LNCAP (cell line): ENCODE results near the gene SAMD7.

Experiments
- TF ChIP-seq, protein P1 (sequence below): fragments of 450-650 bp; IDR thresholded peaks from 2 replicates; pipeline ENCODE4 v1.5.1; 2017; ENCODE audit warnings: mild to moderate bottlenecking

SAMD7 gene

DNA sequence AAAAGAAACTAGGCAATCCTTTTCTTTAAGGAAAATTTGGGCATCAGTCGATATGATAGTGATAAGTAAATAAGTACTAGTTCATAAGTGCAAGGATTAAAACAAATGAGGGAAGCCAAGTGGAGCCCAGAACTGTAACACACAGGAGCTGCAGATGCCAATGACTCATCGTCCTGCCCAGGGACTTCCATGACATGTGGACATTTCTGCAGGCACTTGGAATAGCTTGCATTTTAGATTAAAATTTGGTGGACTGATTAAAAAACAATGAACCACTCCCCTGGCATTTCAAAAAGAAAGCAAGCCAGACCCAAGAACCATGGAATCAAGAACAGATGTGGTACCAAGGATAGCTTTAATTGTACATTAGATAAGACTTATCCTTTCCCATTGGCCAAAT lies 2.9 kb downstream of the SAMD7 start:
- TF ChIP-seq, protein P1, sequence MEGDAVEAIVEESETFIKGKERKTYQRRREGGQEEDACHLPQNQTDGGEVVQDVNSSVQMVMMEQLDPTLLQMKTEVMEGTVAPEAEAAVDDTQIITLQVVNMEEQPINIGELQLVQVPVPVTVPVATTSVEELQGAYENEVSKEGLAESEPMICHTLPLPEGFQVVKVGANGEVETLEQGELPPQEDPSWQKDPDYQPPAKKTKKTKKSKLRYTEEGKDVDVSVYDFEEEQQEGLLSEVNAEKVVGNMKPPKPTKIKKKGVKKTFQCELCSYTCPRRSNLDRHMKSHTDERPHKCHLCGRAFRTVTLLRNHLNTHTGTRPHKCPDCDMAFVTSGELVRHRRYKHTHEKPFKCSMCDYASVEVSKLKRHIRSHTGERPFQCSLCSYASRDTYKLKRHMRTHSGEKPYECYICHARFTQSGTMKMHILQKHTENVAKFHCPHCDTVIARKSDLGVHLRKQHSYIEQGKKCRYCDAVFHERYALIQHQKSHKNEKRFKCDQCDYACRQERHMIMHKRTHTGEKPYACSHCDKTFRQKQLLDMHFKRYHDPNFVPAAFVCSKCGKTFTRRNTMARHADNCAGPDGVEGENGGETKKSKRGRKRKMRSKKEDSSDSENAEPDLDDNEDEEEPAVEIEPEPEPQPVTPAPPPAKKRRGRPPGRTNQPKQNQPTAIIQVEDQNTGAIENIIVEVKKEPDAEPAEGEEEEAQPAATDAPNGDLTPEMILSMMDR, result no peak

DNA sequence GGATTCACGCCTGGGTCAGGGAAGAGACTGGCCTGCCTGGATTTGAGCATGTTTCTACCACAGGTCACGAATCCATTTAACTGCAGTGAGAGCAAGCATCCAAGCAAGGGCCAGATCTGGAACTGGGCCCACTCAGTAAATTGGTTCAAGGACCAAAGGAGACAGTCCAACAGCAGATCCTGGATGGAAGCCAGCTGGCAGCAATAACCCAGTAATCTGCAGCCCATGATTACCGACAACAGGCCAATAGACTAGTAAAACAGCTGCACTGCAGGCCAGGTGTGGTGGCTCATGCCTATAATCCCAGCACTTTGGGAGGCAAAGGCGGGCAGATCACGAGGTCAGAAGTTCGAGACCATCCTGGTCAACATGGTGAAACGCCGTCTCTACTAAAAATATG lies 11.8 kb downstream of the SAMD7 start:
- TF ChIP-seq, protein P1, result no peak

DNA sequence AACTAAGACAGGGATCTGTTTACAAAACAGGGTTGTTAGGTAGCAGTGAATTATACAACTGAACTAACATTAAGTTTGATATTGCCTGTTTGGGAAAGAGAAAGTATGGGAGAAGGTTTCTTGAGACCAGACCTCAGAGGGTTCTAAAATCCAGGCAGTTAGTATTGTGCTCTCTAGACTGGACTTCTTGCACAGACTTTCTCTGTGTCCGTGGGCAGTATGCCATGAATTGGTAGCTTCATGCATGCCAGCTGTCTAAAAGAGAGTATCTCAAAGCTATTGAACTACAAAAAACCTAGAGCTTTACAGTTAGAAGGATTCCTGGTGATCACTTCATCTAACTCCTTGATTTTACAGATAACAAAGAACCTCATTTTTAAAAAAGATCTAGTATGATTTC lies 12.5 kb downstream of the SAMD7 start:
- TF ChIP-seq, protein P1, result no peak

DNA sequence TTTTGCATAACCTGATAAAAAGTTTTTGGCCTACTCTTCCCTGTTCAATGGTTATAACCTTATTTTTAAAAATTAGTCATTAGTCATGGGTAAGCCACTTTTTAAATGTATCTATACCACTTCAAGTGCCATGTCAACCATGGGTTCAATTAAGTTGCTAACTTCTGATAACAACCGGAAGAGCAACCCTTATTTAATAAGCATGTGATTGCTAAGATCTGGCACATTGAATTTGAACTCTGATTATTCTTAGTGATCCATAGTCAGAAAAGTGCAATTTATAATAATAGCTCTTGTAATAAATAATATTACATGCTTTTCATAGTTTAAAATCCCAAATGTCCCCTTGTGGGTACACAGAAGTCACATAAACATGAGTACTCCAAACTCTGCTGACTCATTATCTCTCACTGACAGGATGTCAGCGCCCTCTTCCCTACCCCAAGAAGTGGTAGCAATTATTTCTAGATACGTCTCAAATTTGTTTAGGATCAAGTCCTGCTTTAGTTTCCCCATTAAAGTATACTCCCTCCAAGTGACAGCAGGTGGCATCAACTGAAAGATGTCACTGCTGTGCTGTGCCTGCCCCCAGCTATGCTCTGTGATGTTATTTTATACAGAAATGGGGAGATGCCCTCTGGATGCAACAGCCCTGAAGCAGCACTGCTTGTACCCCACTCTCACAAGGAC lies 18.6 kb downstream of the SAMD7 start:
- TF ChIP-seq, protein P1, result peak; percentile 16; the same call in 1 of the 2 replicates

DNA sequence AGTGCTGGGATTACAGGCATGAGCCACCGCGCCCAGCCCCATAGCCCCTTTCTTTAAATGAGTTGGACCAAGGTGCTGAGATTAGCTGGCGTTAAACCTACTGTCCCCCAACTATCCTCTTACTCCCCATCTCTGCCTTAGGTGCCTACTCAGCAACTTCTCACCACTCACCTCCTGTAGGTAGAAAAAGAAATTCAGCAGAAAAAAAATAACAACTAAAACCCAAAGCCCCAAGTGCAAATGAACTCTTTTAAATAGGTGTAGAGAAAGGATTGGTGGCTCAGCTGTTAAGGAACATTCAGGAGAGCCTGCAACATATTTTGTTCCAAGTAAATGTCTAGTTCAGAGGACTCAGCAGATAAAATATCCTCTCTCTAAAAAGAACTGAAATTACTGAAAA lies 19.5 kb downstream of the SAMD7 start:
- TF ChIP-seq, protein P1, result no peak

DNA sequence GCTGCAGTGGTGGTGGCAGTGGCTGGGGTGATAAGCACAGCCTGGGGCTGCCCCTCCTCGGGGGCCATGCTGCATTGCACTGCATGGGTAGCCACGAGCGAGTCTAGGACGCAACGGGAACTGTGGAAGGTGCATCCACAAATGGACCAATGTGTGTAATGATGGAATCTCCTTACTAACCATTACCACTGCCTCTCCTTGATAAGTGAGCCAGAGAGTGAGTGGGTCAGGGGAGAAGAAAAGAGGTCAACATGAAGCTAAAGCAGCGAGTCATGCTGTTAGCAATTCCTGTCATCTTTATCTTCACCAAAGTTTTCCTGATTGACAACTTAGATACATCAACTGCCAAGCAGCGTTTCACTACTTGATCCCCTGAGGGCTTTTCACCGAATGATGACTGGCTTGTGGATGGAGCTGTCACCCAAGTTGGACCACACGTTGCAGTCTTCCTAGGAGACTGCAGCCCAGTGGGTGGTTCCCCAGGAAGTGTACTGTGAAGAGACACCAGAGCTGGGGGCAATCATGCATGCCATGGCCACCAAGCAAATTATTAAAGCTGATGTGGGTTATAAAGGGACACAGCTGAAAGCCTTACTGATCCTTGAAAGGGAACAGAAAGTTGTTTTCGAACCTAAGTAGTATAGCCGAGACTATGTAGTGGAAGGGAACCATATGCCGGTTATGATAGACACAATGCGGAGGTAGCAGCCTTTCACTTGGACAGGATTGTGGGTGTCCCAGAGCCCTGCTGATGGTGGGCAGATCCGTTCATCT lies 20.6 kb downstream of the SAMD7 start:
- TF ChIP-seq, protein P1, result no peak

DNA sequence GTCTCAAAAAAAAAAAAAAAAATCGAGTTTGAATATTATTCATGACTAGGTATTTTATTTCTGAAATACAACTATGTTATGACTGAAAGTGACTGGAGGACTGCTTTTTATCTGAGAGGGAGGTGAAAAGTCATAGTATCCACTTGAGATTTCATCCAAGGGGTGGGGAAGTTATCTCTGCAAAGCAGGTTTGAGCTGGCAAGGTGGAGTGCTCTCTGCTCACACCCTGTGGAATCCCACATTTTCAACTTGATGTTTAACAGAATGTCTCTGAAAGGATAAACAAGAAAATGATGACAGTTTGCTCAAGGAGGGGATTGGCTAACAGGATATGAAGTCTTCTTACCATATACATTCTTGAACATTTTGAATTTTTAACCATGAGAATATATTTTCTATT lies 27.9 kb downstream of the SAMD7 start:
- TF ChIP-seq, protein P1, result no peak
